ENCODE measurements around the gene CAMTA2.

CAMTA2 gene

DNA sequence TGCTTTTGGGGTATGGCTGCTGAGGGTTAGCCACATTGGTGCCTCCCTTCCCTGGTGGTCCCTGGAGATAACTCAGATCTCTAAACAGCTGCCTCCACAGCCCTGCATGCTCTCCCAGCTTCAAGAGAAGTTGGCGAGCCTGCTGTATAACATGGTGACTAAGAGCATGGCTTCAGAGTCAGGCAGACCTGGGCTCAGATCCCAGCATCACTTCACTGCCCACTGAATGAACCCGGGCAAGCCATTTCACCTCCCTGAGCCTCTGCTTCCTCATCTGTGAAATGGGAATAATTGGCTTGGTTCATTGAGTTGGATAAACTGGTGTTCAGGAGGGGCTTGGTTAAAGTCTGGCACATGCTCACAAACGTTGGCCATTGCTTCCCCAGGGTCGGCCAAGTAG lies 26.9 kb upstream of the CAMTA2 start:
- H3K27me3 ChIP-seq (ENCODE audit: control insufficient read depth in 1 of 2, insufficient read depth in 1 of 2, low read length in 2 of 2) = no peaks in the 10 kb centered on the region
- no peak overlapping the region for H4K8ac ChIP-seq (ENCODE audit: low read length)
- H3K4ac ChIP-seq (ENCODE audit: low read depth in 1 of 2, low read length in 2 of 2) = no peak overlapping the region
- H3K9me3 ChIP-seq (ENCODE audit: control insufficient read depth, low read length) = no peaks in the 10 kb centered on the region
- no peak overlapping the region for H3K23ac ChIP-seq (ENCODE audit: low read length in 2 of 2)
- no peak overlapping the region for H2BK15ac ChIP-seq (ENCODE audit: low read depth, poor library complexity, severe bottlenecking)
- DNase-seq = no peak
- no peak overlapping the region for H4K91ac ChIP-seq (ENCODE audit: low read length)
- H2BK12ac ChIP-seq (ENCODE audit: low read length in 2 of 2) = no peak overlapping the region
- H3K9ac ChIP-seq (ENCODE audit: low read length) = no peak overlapping the region
- peaks cover 2% of the 10 kb centered on the region for H3K4me1 ChIP-seq (ENCODE audit: control insufficient read depth, insufficient read depth, low read depth, low read length)
- H3K27ac ChIP-seq (ENCODE audit: low read length, poor library complexity, severe bottlenecking) = no peak overlapping the region
- H2BK120ac ChIP-seq (ENCODE audit: low read depth, low read length) = no peak overlapping the region
- H3K4me2 ChIP-seq (ENCODE audit: low read length, poor library complexity, severe bottlenecking) = no peak overlapping the region
- no peak overlapping the region for H3K4me3 ChIP-seq (ENCODE audit: insufficient read depth in 1 of 2, low read depth in 1 of 2, low read length in 2 of 2)
- H2BK5ac ChIP-seq (ENCODE audit: low read depth, low read length, poor library complexity, severe bottlenecking) = no peak overlapping the region
- H2AK5ac ChIP-seq (ENCODE audit: low read length, severe bottlenecking) = no peak overlapping the region
- 100% methylated on average over 4 of the region's 4 CpGs for WGBS
- H3K36me3 ChIP-seq (ENCODE audit: control insufficient read depth in 1 of 2, insufficient read depth in 2 of 2, low read depth in 1 of 2, low read length in 2 of 2) = peaks cover 75 to 77% of the 10 kb centered on the region in 2 experiments
- H3K79me1 ChIP-seq (replicated peaks; ENCODE audit: low read length, poor library complexity, severe bottlenecking) = peaks cover 34% of the 10 kb centered on the region
- H2AFZ ChIP-seq (ENCODE audit: low read depth, low read length) = no peak overlapping the region
- H3K18ac ChIP-seq (ENCODE audit: low read depth in 1 of 2, low read length in 2 of 2) = no peak overlapping the region
- no peak overlapping the region for H3K14ac ChIP-seq (ENCODE audit: low read length in 2 of 2)

DNA sequence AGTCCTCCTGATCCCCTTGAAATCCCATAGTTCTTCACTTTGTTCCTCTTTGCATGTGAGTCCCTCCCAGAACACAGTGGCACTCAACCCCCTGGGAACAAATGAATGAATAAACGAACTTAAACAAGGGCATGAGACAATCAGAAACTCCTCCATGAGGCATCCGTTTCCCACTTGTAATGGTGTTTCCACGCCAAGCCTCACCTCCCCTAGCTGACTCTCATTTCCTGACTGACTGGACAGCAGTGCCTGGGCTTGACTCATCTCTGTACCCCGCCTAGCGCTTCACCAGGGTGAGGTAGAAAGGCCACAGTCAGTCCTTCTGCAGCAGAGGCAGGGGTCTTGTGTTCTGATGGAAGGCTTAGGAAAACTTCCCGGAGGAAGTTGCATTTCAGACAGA lies 24.5 kb upstream of the CAMTA2 start:
- H3K27ac ChIP-seq (ENCODE audit: low read length, poor library complexity, severe bottlenecking) = no peak overlapping the region
- H3K27me3 ChIP-seq (ENCODE audit: control insufficient read depth in 1 of 2, insufficient read depth in 1 of 2, low read length in 2 of 2) = no peaks in the 10 kb centered on the region
- no peak overlapping the region for H4K91ac ChIP-seq (ENCODE audit: low read length)
- no peak overlapping the region for H3K4ac ChIP-seq (ENCODE audit: low read depth in 1 of 2, low read length in 2 of 2)
- no peaks in the 10 kb centered on the region for H3K9me3 ChIP-seq (ENCODE audit: control insufficient read depth, low read length)
- no peak overlapping the region for H3K4me3 ChIP-seq (ENCODE audit: insufficient read depth in 1 of 2, low read depth in 1 of 2, low read length in 2 of 2)
- no peak overlapping the region for H3K4me2 ChIP-seq (ENCODE audit: low read length, poor library complexity, severe bottlenecking)
- peaks cover 2% of the 10 kb centered on the region for H3K4me1 ChIP-seq (ENCODE audit: control insufficient read depth, insufficient read depth, low read depth, low read length)
- no peak overlapping the region for H2BK15ac ChIP-seq (ENCODE audit: low read depth, poor library complexity, severe bottlenecking)
- no peak overlapping the region for H3K9ac ChIP-seq (ENCODE audit: low read length)
- WGBS = 64% methylated on average over 6 of the region's 6 CpGs
- H2AFZ ChIP-seq (ENCODE audit: low read depth, low read length) = no peak overlapping the region
- H2BK12ac ChIP-seq (ENCODE audit: low read length in 2 of 2) = no peak overlapping the region
- no peak overlapping the region for H2BK5ac ChIP-seq (ENCODE audit: low read depth, low read length, poor library complexity, severe bottlenecking)
- H3K18ac ChIP-seq (ENCODE audit: low read depth in 1 of 2, low read length in 2 of 2) = no peak overlapping the region
- H3K23ac ChIP-seq (ENCODE audit: low read length in 2 of 2) = no peak overlapping the region
- H2AK5ac ChIP-seq (ENCODE audit: low read length, severe bottlenecking) = no peak overlapping the region
- peak; percentile 26 for DNase-seq
- H4K8ac ChIP-seq (ENCODE audit: low read length) = no peak overlapping the region
- H3K36me3 ChIP-seq (ENCODE audit: control insufficient read depth in 1 of 2, insufficient read depth in 2 of 2, low read depth in 1 of 2, low read length in 2 of 2) = peaks cover 79 to 80% of the 10 kb centered on the region in 2 experiments
- H2BK120ac ChIP-seq (ENCODE audit: low read depth, low read length) = no peak overlapping the region
- H3K79me1 ChIP-seq (replicated peaks; ENCODE audit: low read length, poor library complexity, severe bottlenecking) = peaks cover 43% of the 10 kb centered on the region
- no peak overlapping the region for H3K14ac ChIP-seq (ENCODE audit: low read length in 2 of 2)

DNA sequence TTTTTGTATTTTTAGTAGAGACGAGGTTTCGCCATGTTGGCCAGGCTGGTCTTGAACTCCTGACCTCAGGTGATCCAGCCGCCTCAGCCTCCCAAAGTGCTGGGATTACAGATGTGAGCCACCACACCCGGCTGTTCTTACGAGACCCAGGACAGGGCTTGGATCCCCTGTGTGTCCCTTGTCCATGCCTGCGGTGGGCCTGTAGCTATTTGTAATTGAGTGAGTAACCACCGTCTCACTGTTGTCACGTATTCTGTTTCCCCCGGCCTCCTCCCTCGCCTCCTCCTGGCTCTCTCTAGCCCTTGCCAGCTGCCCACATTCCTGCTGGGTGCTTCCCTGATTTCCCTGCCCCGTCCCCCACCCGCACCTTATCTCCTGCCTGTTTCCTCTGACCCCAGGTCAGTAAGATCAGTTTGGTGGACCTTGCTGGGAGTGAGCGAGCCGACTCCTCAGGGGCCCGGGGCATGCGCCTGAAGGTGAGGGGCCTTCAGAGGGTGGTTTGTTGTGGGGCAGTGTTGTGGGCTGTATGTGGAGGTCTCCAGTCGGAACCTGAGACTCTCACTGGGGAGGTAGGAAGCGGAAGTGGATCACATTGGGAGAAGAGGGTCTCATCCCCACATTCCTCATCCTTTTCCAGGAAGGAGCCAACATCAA lies 15.9 kb upstream of the CAMTA2 start:
- H3K9ac ChIP-seq (ENCODE audit: low read length) = no peak overlapping the region
- no peak overlapping the region for H2BK120ac ChIP-seq (ENCODE audit: low read depth, low read length)
- no peak overlapping the region for H3K4ac ChIP-seq (ENCODE audit: low read depth in 1 of 2, low read length in 2 of 2)
- peaks cover 76 to 83% of the 10 kb centered on the region in 2 experiments for H3K36me3 ChIP-seq (ENCODE audit: control insufficient read depth in 1 of 2, insufficient read depth in 2 of 2, low read depth in 1 of 2, low read length in 2 of 2)
- no peak for DNase-seq
- H3K27me3 ChIP-seq (ENCODE audit: control insufficient read depth in 1 of 2, insufficient read depth in 1 of 2, low read length in 2 of 2) = no peaks in the 10 kb centered on the region
- H2BK5ac ChIP-seq (ENCODE audit: low read depth, low read length, poor library complexity, severe bottlenecking) = no peak overlapping the region
- no peak overlapping the region for H3K27ac ChIP-seq (ENCODE audit: low read length, poor library complexity, severe bottlenecking)
- H2BK15ac ChIP-seq (ENCODE audit: low read depth, poor library complexity, severe bottlenecking) = no peak overlapping the region
- H3K23ac ChIP-seq (ENCODE audit: low read length in 2 of 2) = no peak overlapping the region
- no peak overlapping the region for H4K8ac ChIP-seq (ENCODE audit: low read length)
- no peaks in the 10 kb centered on the region for H3K9me3 ChIP-seq (ENCODE audit: control insufficient read depth, low read length)
- no peak overlapping the region for H4K91ac ChIP-seq (ENCODE audit: low read length)
- no peak overlapping the region for H3K4me2 ChIP-seq (ENCODE audit: low read length, poor library complexity, severe bottlenecking)
- no peak overlapping the region for H2BK12ac ChIP-seq (ENCODE audit: low read length in 2 of 2)
- peaks cover 24% of the 10 kb centered on the region for H3K4me1 ChIP-seq (ENCODE audit: control insufficient read depth, insufficient read depth, low read depth, low read length)
- H3K79me1 ChIP-seq (replicated peaks; ENCODE audit: low read length, poor library complexity, severe bottlenecking) = peaks cover 56% of the 10 kb centered on the region
- H2AK5ac ChIP-seq (ENCODE audit: low read length, severe bottlenecking) = no peak overlapping the region
- H2AFZ ChIP-seq (ENCODE audit: low read depth, low read length) = no peak overlapping the region
- no peak overlapping the region for H3K14ac ChIP-seq (ENCODE audit: low read length in 2 of 2)
- 97% methylated on average over 17 of the region's 18 CpGs for WGBS
- H3K4me3 ChIP-seq (ENCODE audit: insufficient read depth in 1 of 2, low read depth in 1 of 2, low read length in 2 of 2) = peak overlapping the region in 1 of 2 experiments; percentile 26
- no peak overlapping the region for H3K18ac ChIP-seq (ENCODE audit: low read depth in 1 of 2, low read length in 2 of 2)

DNA sequence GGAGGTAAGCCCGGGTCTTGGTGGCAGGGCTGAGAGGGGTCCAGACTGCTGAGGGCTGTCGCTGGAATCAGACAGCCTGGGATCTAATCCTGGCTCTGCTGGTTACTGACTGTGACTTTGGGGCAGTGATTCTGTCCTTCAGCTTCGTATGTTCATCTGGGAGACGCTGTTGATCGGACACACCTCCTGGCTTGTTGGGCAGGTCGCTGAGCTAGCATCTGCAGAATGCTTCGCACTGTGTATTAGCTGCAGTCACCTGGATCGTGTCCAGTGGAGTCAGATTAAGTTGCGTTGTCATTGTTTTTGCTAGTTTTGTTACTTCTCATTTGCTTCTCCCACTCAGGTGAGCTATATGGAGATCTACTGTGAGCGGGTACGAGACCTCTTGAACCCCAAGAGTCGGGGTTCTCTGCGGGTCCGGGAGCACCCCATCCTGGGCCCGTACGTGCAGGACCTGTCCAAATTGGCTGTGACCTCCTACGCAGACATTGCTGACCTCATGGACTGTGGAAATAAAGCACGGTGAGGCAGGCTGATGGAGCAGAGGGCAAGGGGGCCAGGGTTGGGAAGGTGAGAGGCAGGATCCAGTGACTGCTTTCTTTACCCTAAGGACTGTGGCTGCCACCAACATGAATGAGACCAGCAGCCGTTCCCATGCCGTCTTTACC lies 14.8 kb upstream of the CAMTA2 start:
- H3K14ac ChIP-seq (ENCODE audit: low read length in 2 of 2) = peak overlapping the region in 1 of 2 experiments; percentile 35

More for the DNA sequence above, 14.8 kb upstream of the CAMTA2 start:
- Histone ChIP-seq H3K9me3 (ENCODE audit: control insufficient read depth, low read length) (no peaks in the 10 kb centered on the region), H2BK120ac (ENCODE audit: low read depth, low read length) (no peak overlapping the region), H2AK5ac (ENCODE audit: low read length, severe bottlenecking) (no peak overlapping the region), H3K36me3 (ENCODE audit: control insufficient read depth in 1 of 2, insufficient read depth in 2 of 2, low read depth in 1 of 2, low read length in 2 of 2) (peaks cover 65 to 72% of the 10 kb centered on the region in 2 experiments), H2BK5ac (ENCODE audit: low read depth, low read length, poor library complexity, severe bottlenecking) (no peak overlapping the region), H3K4ac (ENCODE audit: low read depth in 1 of 2, low read length in 2 of 2) (no peak overlapping the region), H3K79me1 (replicated peaks; ENCODE audit: low read length, poor library complexity, severe bottlenecking) (peaks cover 51% of the 10 kb centered on the region), H3K27me3 (ENCODE audit: control insufficient read depth in 1 of 2, insufficient read depth in 1 of 2, low read length in 2 of 2) (no peaks in the 10 kb centered on the region), H3K4me1 (ENCODE audit: control insufficient read depth, insufficient read depth, low read depth, low read length) (peaks cover 22% of the 10 kb centered on the region), H3K23ac (ENCODE audit: low read length in 2 of 2) (no peak overlapping the region), H2BK15ac (ENCODE audit: low read depth, poor library complexity, severe bottlenecking) (no peak overlapping the region), H3K4me3 (ENCODE audit: insufficient read depth in 1 of 2, low read depth in 1 of 2, low read length in 2 of 2) (no peak overlapping the region), H2AFZ (ENCODE audit: low read depth, low read length) (no peak overlapping the region), H3K18ac (ENCODE audit: low read depth in 1 of 2, low read length in 2 of 2) (no peak overlapping the region), H4K91ac (ENCODE audit: low read length) (no peak overlapping the region), H2BK12ac (ENCODE audit: low read length in 2 of 2) (no peak overlapping the region), H3K27ac (ENCODE audit: low read length, poor library complexity, severe bottlenecking) (no peak overlapping the region), H3K4me2 (ENCODE audit: low read length, poor library complexity, severe bottlenecking) (no peak overlapping the region), H3K9ac (ENCODE audit: low read length) (no peak overlapping the region), H4K8ac (ENCODE audit: low read length) (no peak overlapping the region)
- no peak for DNase-seq
- 96% methylated on average over 20 of the region's 20 CpGs for WGBS

All from mesenchymal stem cell (in vitro differentiated cells and primary cell).